ENCODE data around the gene DDX6. TPM values are rescaled to one million over a fixed set of nuclear protein-coding genes. Genes with fewer than 3 reads are reported as not detected.

Gene DDX6
- total and polyA plus RNA-seq, 2 donors (not counting 1 experiment from before 2014, with no cell fraction given): 36.7 to 255 TPM

DNA sequence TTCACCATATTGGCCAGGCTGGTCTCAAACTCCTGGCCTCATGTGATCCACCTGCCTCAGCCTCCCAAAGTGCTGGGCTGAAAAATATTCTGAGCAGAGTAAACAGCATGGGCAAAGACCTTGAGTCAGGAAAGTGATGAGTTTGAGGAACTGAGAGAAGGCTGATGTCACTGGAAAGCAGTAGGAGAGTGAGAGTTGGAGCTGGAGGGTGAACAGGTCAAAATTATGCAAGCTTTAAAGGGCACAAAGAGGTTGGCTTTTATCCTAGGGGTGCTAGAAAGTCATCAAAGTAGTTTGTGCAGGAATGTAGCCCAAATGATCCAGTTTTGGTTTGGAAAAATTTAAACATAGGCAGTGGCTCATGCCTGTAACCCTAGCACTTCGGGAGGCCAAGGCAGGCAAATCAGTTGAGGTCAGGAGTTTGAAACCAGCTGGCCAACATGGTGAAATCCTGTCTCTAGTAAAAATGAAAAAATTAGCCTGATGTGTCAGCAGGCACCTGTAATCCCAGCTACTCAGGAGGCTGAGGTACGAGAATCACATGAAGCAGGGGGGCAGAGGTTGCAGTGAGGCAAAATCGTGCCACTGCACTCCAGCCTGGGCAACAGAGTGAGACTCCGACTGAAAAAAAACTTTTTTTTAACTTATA, 48.1 kb upstream of the DDX6 start:
- intact Hi-C loops (cut with micrococcal nuclease): loop anchor here (1.0 to 2.0 kb wide), 4 partner anchors 18 to 48 kb away; partner anchors contain the start of genes CXCR5 and DDX6
- Histone ChIP-seq H3K79me2 (ENCODE audit: control insufficient read depth, insufficient read depth, low read length) (no peaks in the 10 kb centered on the region), H4K20me1 (ENCODE audit: control insufficient read depth, insufficient read depth, low read length, poor library complexity, severe bottlenecking) (no peaks in the 10 kb centered on the region), H3K27ac (ENCODE audit: low read length in 2 of 2) (peak overlapping the region; percentile 25 to 44), H3K27me3 (replicated peaks in 1 of 4; ENCODE audit: control extremely low read depth in 1 of 4, control insufficient read depth in 3 of 4, insufficient read depth in 4 of 4, low read length in 3 of 4) (no peaks in the 10 kb centered on the region), H3K4me3 (ENCODE audit: control extremely low read depth in 1 of 5, extremely low read depth in 1 of 5, insufficient read depth in 1 of 5, low read depth in 2 of 5, low read length in 4 of 5) (no peak overlapping the region), H3K36me3 (replicated peaks in 1 of 2; ENCODE audit: control extremely low read depth in 1 of 2, control insufficient read depth in 1 of 2, extremely low read depth in 1 of 2, insufficient read depth in 2 of 2, low read length in 1 of 2) (no peaks in the 10 kb centered on the region), H3K9ac (ENCODE audit: low read length) (no peak overlapping the region), H2AFZ (ENCODE audit: insufficient read depth, low read depth, low read length, poor library complexity, severe bottlenecking) (no peak overlapping the region), H3K4me2 (replicated peaks; ENCODE audit: low read depth, low read length, poor library complexity, severe bottlenecking) (peak overlapping the region; percentile 18), H3K4me1 (ENCODE audit: control insufficient read depth in 2 of 2, insufficient read depth in 2 of 2, low read length in 2 of 2) (peaks cover 27 to 40% of the 10 kb centered on the region in 2 donors), H3K9me3 (ENCODE audit: control extremely low read depth in 1 of 3, control insufficient read depth in 2 of 3, insufficient read depth in 1 of 3, low read length in 2 of 3) (no peaks in the 10 kb centered on the region)
- 83% methylated on average over 1 of the region's 4 CpGs for WGBS (ENCODE audit: insufficient coverage)
- ATAC-seq (ENCODE audit: low read depth) (peak; percentile 85), DNase-seq (peak; percentile 72)
- Mint-ChIP-seq H3K27me3 (no peaks in the 10 kb centered on the region), H3K27ac (peak overlapping the region; percentile 79), H3K4me3 (peak overlapping the region; percentile 71), H3K9me3 (ENCODE audit: insufficient read depth) (no peaks in the 10 kb centered on the region), H3K4me1 (peaks cover 41% of the 10 kb centered on the region)
- POLR2A ChIA-PET: interaction anchor here (0.6 to 1.6 kb wide), 11 partner anchors 13 to 57 kb away, joined by 3 to 27 read pairs (median 6); partner anchors contain the start of genes CXCR5 and DDX6
- TF ChIP-seq EZH2 (IDR thresholded peaks at IDR 0.05; ENCODE audit: borderline replicate concordance, insufficient read depth, low read depth, low read length, poor library complexity, severe bottlenecking): no peak
- TF ChIP-seq, protein P1, sequence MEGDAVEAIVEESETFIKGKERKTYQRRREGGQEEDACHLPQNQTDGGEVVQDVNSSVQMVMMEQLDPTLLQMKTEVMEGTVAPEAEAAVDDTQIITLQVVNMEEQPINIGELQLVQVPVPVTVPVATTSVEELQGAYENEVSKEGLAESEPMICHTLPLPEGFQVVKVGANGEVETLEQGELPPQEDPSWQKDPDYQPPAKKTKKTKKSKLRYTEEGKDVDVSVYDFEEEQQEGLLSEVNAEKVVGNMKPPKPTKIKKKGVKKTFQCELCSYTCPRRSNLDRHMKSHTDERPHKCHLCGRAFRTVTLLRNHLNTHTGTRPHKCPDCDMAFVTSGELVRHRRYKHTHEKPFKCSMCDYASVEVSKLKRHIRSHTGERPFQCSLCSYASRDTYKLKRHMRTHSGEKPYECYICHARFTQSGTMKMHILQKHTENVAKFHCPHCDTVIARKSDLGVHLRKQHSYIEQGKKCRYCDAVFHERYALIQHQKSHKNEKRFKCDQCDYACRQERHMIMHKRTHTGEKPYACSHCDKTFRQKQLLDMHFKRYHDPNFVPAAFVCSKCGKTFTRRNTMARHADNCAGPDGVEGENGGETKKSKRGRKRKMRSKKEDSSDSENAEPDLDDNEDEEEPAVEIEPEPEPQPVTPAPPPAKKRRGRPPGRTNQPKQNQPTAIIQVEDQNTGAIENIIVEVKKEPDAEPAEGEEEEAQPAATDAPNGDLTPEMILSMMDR (IDR thresholded peaks at IDR 0.05): no peak
- CTCF ChIA-PET: interaction anchor here (1.2 to 2.8 kb wide), 6 partner anchors 17 to 48 kb away, joined by 4 to 25 read pairs (median 8); partner anchors contain the start of genes CXCR5 and DDX6

DNA sequence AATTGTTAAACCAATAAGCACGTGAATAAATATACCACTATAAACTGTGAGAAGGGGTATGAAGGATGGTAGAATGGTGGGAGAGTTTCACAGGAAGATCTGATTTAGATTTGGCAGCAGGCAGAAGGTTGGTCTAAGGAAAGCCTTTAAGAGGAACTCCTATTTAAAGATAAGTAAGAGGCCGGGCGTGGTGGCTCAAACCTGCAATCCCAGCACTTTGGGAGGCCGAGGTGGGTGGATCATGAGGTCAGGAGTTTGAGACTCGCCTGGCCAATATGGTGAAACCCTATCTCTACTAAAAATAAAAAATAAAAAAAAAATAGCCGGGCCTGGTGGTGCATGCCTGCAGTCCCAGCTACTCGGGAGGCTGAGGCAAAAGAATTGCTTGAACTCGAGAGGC, 46.9 kb upstream of the DDX6 start:
- Mint-ChIP-seq H3K4me3 (peak overlapping the region; percentile 2), H3K4me1 (peaks cover 45% of the 10 kb centered on the region), H3K27ac (peak overlapping the region; percentile 75), H3K9me3 (ENCODE audit: insufficient read depth) (no peaks in the 10 kb centered on the region), H3K27me3 (no peaks in the 10 kb centered on the region)
- no peaks in the 10 kb centered on the region for H3K36me3 ChIP-seq (replicated peaks in 1 of 2; ENCODE audit: control extremely low read depth in 1 of 2, control insufficient read depth in 1 of 2, extremely low read depth in 1 of 2, insufficient read depth in 2 of 2, low read length in 1 of 2)
- ChIA-PET POLR2A (interaction anchor here (0.6 to 1.0 kb wide), 2 partner anchors 14 to 30 kb away, joined by 3 to 6 read pairs; no protein-coding TSS in a partner anchor), CTCF (interaction anchor here (0.7 to 2.8 kb wide), 2 partner anchors 37 to 47 kb away, joined by 7 to 25 read pairs; partner anchors contain the start of gene DDX6)
- no peak overlapping the region for H3K4me3 ChIP-seq (ENCODE audit: control extremely low read depth in 1 of 5, extremely low read depth in 1 of 5, insufficient read depth in 1 of 5, low read depth in 2 of 5, low read length in 4 of 5)
- H3K4me2 ChIP-seq (replicated peaks; ENCODE audit: low read depth, low read length, poor library complexity, severe bottlenecking): peak overlapping the region; percentile 19
- no peaks in the 10 kb centered on the region for H3K27me3 ChIP-seq (replicated peaks in 1 of 4; ENCODE audit: control extremely low read depth in 1 of 4, control insufficient read depth in 3 of 4, insufficient read depth in 4 of 4, low read length in 3 of 4)
- intact Hi-C loops (cut with micrococcal nuclease): loop anchor here (2.0 kb wide), 2 partner anchors 17 to 45 kb away; partner anchors contain the start of gene CXCR5
- no peak overlapping the region for H2AFZ ChIP-seq (ENCODE audit: insufficient read depth, low read depth, low read length, poor library complexity, severe bottlenecking)
- DNase-seq: no peak
- no peaks in the 10 kb centered on the region for H3K9me3 ChIP-seq (ENCODE audit: control extremely low read depth in 1 of 3, control insufficient read depth in 2 of 3, insufficient read depth in 1 of 3, low read length in 2 of 3)
- WGBS (ENCODE audit: insufficient coverage): no CpG with 5 or more reads among the region's 8 CpGs
- peaks cover 30 to 44% of the 10 kb centered on the region in 2 donors for H3K4me1 ChIP-seq (ENCODE audit: control insufficient read depth in 2 of 2, insufficient read depth in 2 of 2, low read length in 2 of 2)
- no peaks in the 10 kb centered on the region for H4K20me1 ChIP-seq (ENCODE audit: control insufficient read depth, insufficient read depth, low read length, poor library complexity, severe bottlenecking)
- no peak for TF ChIP-seq EZH2 (IDR thresholded peaks at IDR 0.05; ENCODE audit: borderline replicate concordance, insufficient read depth, low read depth, low read length, poor library complexity, severe bottlenecking)
- TF ChIP-seq, protein P1 (IDR thresholded peaks at IDR 0.05): no peak
- H3K79me2 ChIP-seq (ENCODE audit: control insufficient read depth, insufficient read depth, low read length): peaks cover 6% of the 10 kb centered on the region
- no peak overlapping the region for H3K9ac ChIP-seq (ENCODE audit: low read length)
- no peak overlapping the region for H3K27ac ChIP-seq (ENCODE audit: low read length in 2 of 2)
- ATAC-seq (ENCODE audit: low read depth): no peak

All from B cell (primary cell).